ENCODE data around the gene ARMH4. TPM values are rescaled to one million over a fixed set of nuclear protein-coding genes. Genes with fewer than 3 reads are reported as not detected.

ARMH4 gene
- total RNA-seq, 1 donor from 2014 or later, result not detected

DNA sequence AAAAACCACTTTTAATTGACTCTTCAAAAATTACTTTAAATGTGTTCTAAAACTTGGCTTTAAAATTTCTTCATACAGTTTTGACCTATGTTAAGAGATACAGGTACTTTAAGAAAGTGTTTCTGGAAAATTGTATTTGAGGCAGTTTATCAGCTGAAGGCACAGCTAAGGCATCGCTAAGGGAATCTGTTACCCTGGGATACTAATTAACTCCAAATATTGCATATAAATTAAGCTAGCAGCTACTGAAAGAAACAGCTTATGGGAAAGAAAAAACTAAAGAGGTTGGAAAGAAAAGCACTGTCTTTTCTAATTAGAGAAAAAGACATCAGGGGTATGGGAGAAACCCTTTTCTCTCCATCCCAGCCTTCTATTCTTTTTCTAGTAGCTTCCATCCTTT lies 152.0 kb downstream of the ARMH4 start:
- ChIA-PET CTCF (no interaction called here), POLR2A (no interaction called here)
- no peak for ATAC-seq (ENCODE audit: low read depth)
- H3K27ac Mint-ChIP-seq, result no peak overlapping the region
- no peaks in the 10 kb centered on the region for H3K36me3 Mint-ChIP-seq (ENCODE audit: low read depth)
- H3K27me3 Mint-ChIP-seq, result peaks cover 3% of the 10 kb centered on the region
- DNase-seq, result no peak
- no peaks in the 10 kb centered on the region for H3K4me1 Mint-ChIP-seq
- intact Hi-C loops (cut with micrococcal nuclease), result no loop called here
- H3K9me3 Mint-ChIP-seq, result no peaks in the 10 kb centered on the region
- TF ChIP-seq, protein P1, sequence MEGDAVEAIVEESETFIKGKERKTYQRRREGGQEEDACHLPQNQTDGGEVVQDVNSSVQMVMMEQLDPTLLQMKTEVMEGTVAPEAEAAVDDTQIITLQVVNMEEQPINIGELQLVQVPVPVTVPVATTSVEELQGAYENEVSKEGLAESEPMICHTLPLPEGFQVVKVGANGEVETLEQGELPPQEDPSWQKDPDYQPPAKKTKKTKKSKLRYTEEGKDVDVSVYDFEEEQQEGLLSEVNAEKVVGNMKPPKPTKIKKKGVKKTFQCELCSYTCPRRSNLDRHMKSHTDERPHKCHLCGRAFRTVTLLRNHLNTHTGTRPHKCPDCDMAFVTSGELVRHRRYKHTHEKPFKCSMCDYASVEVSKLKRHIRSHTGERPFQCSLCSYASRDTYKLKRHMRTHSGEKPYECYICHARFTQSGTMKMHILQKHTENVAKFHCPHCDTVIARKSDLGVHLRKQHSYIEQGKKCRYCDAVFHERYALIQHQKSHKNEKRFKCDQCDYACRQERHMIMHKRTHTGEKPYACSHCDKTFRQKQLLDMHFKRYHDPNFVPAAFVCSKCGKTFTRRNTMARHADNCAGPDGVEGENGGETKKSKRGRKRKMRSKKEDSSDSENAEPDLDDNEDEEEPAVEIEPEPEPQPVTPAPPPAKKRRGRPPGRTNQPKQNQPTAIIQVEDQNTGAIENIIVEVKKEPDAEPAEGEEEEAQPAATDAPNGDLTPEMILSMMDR (IDR thresholded peaks at IDR 0.05), result no peak
- H3K4me3 Mint-ChIP-seq, result no peak overlapping the region

DNA sequence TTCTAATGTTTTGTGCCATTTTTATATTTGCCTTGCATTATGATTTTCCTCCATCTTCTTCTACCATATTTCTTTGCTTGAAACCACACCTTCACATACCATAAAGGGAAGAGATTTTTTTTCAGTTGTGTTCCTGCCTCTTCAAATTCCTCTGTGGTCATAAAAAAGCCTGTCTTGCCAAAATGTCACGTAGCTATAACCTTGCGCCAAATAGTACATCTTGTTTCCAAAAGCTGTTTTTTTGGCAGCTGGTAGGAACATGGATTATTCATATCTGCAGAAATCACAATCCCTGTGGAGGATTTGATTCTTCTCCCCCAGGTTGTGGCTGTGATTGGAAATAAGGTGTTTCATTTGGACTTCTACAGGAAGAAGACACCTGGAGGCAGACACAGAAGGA lies 152.5 kb downstream of the ARMH4 start:
- TF ChIP-seq, protein P1 (IDR thresholded peaks at IDR 0.05), result no peak
- ChIA-PET POLR2A (no interaction called here), CTCF (no interaction called here)
- no peak overlapping the region for H3K27ac Mint-ChIP-seq
- no peaks in the 10 kb centered on the region for H3K36me3 Mint-ChIP-seq (ENCODE audit: low read depth)
- no peak overlapping the region for H3K4me3 Mint-ChIP-seq
- no peaks in the 10 kb centered on the region for H3K4me1 Mint-ChIP-seq
- no peaks in the 10 kb centered on the region for H3K9me3 Mint-ChIP-seq
- ATAC-seq (ENCODE audit: low read depth) (no peak), DNase-seq (no peak)
- intact Hi-C loops (cut with micrococcal nuclease), result no loop called here
- H3K27me3 Mint-ChIP-seq, result peaks cover 3% of the 10 kb centered on the region

DNA sequence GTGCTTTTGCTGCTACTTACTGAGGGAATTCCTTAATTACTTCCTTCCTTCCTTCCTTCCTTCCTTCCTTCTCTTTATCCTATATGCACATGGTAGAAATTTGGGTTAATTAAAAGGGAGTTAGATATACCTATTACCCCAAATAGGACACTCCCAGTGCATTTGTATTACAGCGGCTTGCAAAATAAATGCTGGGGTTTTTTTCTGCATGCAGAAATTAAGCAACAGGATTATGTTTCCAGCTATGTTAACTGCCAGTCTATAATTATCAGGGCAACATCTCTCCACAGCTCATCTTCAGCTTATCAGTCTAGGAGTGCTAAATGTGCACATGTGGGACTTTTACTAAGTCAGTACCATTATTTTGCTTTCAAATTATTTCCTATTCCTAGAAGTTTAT lies 153.2 kb downstream of the ARMH4 start:
- DNase-seq (no peak), ATAC-seq (ENCODE audit: low read depth) (no peak)
- TF ChIP-seq, protein P1 (IDR thresholded peaks at IDR 0.05), result no peak
- CTCF ChIA-PET, result no interaction called here
- Mint-ChIP-seq H3K9me3 (no peaks in the 10 kb centered on the region), H3K36me3 (ENCODE audit: low read depth) (no peaks in the 10 kb centered on the region), H3K4me1 (no peaks in the 10 kb centered on the region), H3K27me3 (peaks cover 3% of the 10 kb centered on the region), H3K4me3 (no peak overlapping the region), H3K27ac (no peak overlapping the region)
- intact Hi-C loops (cut with micrococcal nuclease), result no loop called here
- POLR2A ChIA-PET, result no interaction called here

DNA sequence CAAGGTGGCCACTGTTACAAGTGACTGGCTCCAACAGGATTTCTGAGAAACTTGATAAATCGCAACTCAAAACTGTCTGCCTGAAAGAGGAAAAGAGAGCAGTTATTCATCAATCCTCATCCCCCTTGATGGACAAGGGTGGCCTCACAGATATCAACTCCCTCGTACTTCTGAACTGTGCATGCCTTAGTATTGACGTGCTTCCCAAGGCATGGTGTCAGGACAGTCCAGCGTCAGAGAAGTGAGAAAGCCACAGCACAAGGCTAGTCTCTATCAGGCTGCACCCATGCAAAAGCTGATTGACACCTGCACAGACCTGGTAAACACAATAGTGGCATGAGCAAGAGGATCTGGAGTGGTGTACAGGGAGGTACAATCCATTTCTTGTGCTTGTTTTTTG lies 160.7 kb downstream of the ARMH4 start:
- Mint-ChIP-seq H3K9me3 (no peaks in the 10 kb centered on the region), H3K36me3 (ENCODE audit: low read depth) (no peaks in the 10 kb centered on the region), H3K27me3 (peaks cover 5% of the 10 kb centered on the region), H3K27ac (no peak overlapping the region), H3K4me1 (no peaks in the 10 kb centered on the region), H3K4me3 (no peak overlapping the region)
- no peak for DNase-seq
- ATAC-seq (ENCODE audit: low read depth), result no peak
- TF ChIP-seq, protein P1 (IDR thresholded peaks at IDR 0.05), result no peak
- POLR2A ChIA-PET, result no interaction called here
- CTCF ChIA-PET, result no interaction called here
- intact Hi-C loops (cut with micrococcal nuclease), result no loop called here

DNA sequence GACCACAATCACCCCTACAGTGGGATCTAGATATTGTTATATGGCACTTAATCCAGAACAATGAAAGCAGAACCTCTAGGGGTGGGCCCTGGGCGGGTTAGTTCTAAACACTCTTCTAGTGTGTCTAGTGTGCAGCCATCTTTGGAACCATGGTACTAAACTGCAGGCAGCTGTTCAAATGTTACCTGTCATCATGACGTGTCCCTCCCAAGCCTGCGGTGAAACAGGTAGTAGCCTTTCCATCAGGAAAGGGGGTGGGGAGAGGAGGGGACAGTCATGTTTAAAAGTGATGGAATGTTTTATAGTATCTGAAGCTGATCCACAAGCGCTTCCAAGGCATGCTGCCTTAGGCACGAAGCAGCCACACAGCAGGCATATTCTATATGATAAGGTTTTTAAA lies 163.6 kb downstream of the ARMH4 start:
- no peak for DNase-seq
- ChIA-PET POLR2A (no interaction called here), CTCF (no interaction called here)
- intact Hi-C loops (cut with micrococcal nuclease), result no loop called here
- ATAC-seq (ENCODE audit: low read depth), result no peak
- Mint-ChIP-seq H3K36me3 (ENCODE audit: low read depth) (no peaks in the 10 kb centered on the region), H3K9me3 (no peaks in the 10 kb centered on the region), H3K27me3 (peaks cover 5% of the 10 kb centered on the region), H3K4me3 (no peak overlapping the region), H3K4me1 (no peaks in the 10 kb centered on the region), H3K27ac (no peak overlapping the region)
- TF ChIP-seq, protein P1 (IDR thresholded peaks at IDR 0.05), result no peak
